Measurements from ENCODE around the gene RYR2.

Gene RYR2

DNA sequence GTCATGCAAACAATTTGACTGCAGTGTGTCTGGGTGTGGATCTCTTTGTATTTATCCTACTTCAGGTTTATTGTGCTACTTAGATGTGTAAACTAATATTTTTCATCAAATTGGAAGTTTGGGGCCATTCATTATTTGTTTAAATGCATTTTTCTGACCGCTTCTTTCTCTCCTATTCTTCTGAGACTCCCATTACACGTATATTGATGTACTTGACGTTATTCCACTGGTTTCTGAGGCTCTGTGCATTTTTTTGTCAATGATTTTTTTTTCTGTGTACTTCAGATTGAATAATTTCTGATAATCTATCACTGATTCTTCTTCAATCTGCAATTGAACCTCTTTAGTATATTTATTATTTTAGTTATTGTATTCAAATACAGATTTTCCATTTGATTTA, 276.8 kb downstream of the RYR2 start:
- TF ChIP-seq, protein P1, sequence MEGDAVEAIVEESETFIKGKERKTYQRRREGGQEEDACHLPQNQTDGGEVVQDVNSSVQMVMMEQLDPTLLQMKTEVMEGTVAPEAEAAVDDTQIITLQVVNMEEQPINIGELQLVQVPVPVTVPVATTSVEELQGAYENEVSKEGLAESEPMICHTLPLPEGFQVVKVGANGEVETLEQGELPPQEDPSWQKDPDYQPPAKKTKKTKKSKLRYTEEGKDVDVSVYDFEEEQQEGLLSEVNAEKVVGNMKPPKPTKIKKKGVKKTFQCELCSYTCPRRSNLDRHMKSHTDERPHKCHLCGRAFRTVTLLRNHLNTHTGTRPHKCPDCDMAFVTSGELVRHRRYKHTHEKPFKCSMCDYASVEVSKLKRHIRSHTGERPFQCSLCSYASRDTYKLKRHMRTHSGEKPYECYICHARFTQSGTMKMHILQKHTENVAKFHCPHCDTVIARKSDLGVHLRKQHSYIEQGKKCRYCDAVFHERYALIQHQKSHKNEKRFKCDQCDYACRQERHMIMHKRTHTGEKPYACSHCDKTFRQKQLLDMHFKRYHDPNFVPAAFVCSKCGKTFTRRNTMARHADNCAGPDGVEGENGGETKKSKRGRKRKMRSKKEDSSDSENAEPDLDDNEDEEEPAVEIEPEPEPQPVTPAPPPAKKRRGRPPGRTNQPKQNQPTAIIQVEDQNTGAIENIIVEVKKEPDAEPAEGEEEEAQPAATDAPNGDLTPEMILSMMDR (IDR thresholded peaks at IDR 0.05; ENCODE audit: low read depth, low read length), result no peak
- no peak overlapping the region for H3K4me3 ChIP-seq (ENCODE audit: low read depth, low read length)

DNA sequence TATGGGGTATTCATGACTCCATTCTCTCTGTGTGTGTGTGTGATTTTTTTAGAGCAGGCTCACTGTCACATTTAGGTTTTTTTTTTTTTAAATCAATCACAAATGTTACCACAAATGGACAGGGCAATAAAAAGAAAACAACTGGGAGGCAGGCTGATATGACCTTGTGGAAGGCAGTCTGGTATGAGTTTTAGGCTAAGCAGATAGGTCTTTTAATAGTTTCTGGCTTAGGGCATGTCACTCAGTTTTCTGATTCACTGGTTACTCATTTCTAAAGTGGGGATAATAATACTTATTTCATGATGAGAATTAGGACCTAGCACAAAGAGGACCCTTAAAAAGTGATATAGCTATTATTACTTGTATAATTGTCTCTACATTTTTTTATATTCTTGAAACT, 278.9 kb downstream of the RYR2 start:
- no peak overlapping the region for H3K4me3 ChIP-seq (ENCODE audit: low read depth, low read length)
- TF ChIP-seq, protein P1 (IDR thresholded peaks at IDR 0.05; ENCODE audit: low read depth, low read length), result no peak

DNA sequence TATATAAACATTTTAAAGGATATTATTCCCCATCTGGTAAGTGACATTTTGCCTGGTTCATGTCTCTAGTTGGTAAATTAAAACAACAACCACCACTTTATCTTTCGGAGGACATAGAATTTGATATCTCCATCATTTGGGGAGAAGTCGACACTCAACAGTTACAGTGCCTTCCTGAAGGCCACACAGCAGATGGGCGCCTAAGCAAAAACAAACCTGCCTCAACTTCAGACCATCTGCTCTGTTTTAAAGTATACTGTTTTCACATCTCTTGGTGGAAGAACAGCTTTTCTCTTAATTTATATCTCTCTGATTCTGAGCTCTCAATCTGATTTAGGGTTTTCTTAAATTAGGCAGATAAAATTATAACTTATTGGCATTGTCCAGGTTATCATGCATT, 282.2 kb downstream of the RYR2 start:
- TF ChIP-seq, protein P1 (IDR thresholded peaks at IDR 0.05; ENCODE audit: low read depth, low read length), result no peak
- no peak overlapping the region for H3K4me3 ChIP-seq (ENCODE audit: low read depth, low read length)

DNA sequence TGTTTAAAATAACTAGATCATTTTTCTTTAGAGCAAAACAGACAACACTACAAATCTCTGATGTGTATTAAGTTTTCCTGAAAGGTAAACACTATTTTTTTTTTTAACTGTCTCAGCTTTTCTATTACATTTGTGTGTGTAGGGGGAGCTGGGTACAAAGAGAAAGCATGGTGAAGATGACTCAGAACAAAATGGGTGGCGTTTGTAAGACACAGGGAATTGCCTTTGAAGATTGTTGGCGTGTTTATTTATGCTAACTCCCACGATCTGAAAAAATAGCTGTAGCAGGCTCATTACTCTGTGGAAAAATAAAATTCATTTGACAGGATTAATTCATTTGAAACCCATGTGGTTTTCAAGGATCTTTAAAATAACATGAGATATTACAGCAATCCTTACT, 285.1 kb downstream of the RYR2 start:
- no peak overlapping the region for H3K4me3 ChIP-seq (ENCODE audit: low read depth, low read length)
- TF ChIP-seq, protein P1 (IDR thresholded peaks at IDR 0.05; ENCODE audit: low read depth, low read length), result no peak

DNA sequence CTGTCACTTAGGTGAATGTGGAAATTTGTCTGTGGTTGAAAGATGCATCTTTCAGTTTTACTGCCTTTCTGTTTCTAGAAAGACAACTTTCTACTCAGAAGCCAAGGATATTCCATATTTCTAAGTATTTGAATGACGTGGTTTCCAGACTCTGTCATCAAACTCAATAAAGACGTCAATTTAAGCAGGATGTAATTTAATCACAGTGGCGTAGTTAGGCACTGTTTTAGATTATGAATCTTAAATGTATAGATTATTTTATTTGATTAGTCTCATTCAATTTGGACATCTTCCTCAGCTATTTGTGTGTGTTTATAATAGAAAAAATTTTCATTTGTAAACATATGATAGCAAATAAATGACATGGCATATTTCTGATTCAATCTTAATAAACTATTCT, 298.9 kb downstream of the RYR2 start:
- TF ChIP-seq, protein P1 (IDR thresholded peaks at IDR 0.05; ENCODE audit: low read depth, low read length), result no peak
- no peak overlapping the region for H3K4me3 ChIP-seq (ENCODE audit: low read depth, low read length)

DNA sequence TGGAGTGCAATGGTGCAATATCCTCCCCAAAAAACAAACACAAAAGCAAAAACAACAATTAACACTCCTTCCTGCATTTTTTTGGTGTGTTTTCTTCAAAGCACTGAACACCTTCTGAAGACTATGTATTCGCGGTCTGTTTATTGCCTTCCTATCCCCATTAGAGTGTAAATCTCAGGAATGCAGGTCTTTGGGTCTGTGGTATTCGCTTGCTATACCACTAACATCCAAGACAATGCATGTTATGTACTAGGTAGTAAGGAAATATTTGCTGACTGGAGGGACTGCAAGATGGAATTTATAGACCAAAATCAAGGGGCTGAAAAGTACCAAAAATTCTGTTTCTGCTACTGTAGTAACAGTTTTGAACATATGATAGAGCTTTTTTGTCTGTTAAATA, 299.4 kb downstream of the RYR2 start:
- TF ChIP-seq, protein P1 (IDR thresholded peaks at IDR 0.05; ENCODE audit: low read depth, low read length), result no peak
- no peak overlapping the region for H3K4me3 ChIP-seq (ENCODE audit: low read depth, low read length)

DNA sequence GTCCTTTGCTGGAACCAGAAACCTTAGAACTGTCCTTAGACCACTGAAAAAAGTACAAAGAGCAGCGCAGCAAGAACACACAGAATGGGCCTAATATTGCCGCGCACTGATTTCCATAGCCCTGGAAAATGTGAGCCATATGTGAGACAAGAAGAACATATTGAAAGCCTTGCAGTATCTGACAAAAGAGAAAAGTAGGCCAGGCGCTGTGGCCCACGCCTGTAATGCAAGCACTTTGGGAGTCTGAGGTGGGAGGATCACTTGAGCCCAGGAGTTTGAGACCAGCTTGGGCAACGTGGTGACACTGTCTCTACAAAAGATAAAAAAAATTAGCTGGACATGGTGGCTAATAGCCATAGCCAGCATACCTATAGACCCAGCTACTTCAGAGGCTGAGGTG, 300.7 kb downstream of the RYR2 start:
- TF ChIP-seq, protein P1 (IDR thresholded peaks at IDR 0.05; ENCODE audit: low read depth, low read length), result no peak
- H3K4me3 ChIP-seq (ENCODE audit: low read depth, low read length), result no peak overlapping the region
